Testis (tissue), 3 donors: Measurements from ENCODE around the gene FOXL1. TPM values are rescaled to one million over a fixed set of nuclear protein-coding genes. Genes with fewer than 3 reads are reported as not detected.

ENCODE experiments used
- DNase-seq: peaks from one replicate; pipeline ENCODE4 v3.0.0-alpha.2; 2019
- H3K27ac ChIP-seq, 2 donors: fragments of 200-600 bp; sonication (generic); one replicate each; pipeline ENCODE4 v1.5.1; 2019
- H3K27me3 ChIP-seq: fragments of 200-600 bp; sonication (generic); one replicate; pipeline ENCODE4 v1.5.1; 2019
- H3K36me3 ChIP-seq: fragments of 200-600 bp; sonication (generic); one replicate; pipeline ENCODE4 v1.5.1; 2017; ENCODE audit warnings: low read depth; ENCODE audit errors: missing control alignments
- H3K4me1 ChIP-seq: fragments of 200-600 bp; sonication (generic); one replicate; pipeline ENCODE4 v1.5.1; 2019
- H3K4me3 ChIP-seq, 2 donors: fragments of 200-600 bp; sonication (generic); one replicate each; pipeline ENCODE4 v1.5.1; 2017 to 2019
- H3K9me3 ChIP-seq: fragments of 200-600 bp; sonication (generic); one replicate; pipeline ENCODE4 v1.5.1; 2017
- CTCF ChIP-seq, 3 experiments: fragments of 450-650 bp in 2 of 3; fragments of 200-600 bp in 1 of 3; sonication (generic) in 1 of 3; IDR thresholded peaks; one replicate each; pipeline ENCODE4 v1.5.1; 2016 to 2019; ENCODE audit warnings: antibody characterized with exemption in 3 of 3, mild to moderate bottlenecking in 2 of 3, moderate library complexity in 1 of 3
- POLR2A ChIP-seq: fragments of 450-650 bp; IDR thresholded peaks from one replicate; pipeline ENCODE4 v1.6.1; 2017; ENCODE audit warnings: antibody characterized with exemption, mild to moderate bottlenecking, moderate library complexity
- WGBS, 2 donors: methylation state at CpG; one replicate each; pipeline ENCODE4 v1.1.5; 2018; 5-methylcytosine and 5-hydroxymethylcytosine counted together
- intact Hi-C: fragments of 100-400 bp; cut with DNase I; formaldehyde crosslinking; loops from one replicate; pipeline ENCODE4 v1.15.1; 2023; ENCODE audit warnings: low total_unique reads
- polyA plus RNA-seq: library from polyadenylated mRNA; stranded (reverse); fragments of 350-450 nt; fragmentation: Illumina TruSeq; extraction: RNeasy Lipid Tissue Mini Kit (QIAGEN cat#74804); gene quantifications from one replicate; pipeline ENCODE4 v1.2.3, GENCODE V29; 2014; ENCODE audit warnings: low read depth, low replicate concordance; ENCODE audit not compliant: insufficient read depth
- total RNA-seq, 2 donors: library from RNA; depleted of rRNA; stranded (reverse); fragments of >200 nt; gene quantifications; one replicate each; pipeline ENCODE4 v1.2.3, GENCODE V29; 2016

FOXL1 gene
- total and polyA plus RNA-seq, 3 donors from 2014 or later = 1.4 to 5.9 (median 4.6) TPM

GRCh38 chr16:86594721-86595120 lies 16.4 kb downstream of the FOXL1 start:
- no peak overlapping the region for H3K27ac ChIP-seq
- H3K4me1 ChIP-seq = no peaks in the 10 kb centered on the region
- TF ChIP-seq CTCF (IDR thresholded peaks at IDR 0.05) (no peak), POLR2A (no peak)
- H3K9me3 ChIP-seq = no peaks in the 10 kb centered on the region
- 47 to 74% methylated on average over 8 of the region's 8 CpGs for WGBS, 2 donors
- H3K4me3 ChIP-seq = no peak overlapping the region
- H3K27me3 ChIP-seq = no peaks in the 10 kb centered on the region
- intact Hi-C loops = no loop called here
- no peak for DNase-seq
- H3K36me3 ChIP-seq = no peaks in the 10 kb centered on the region

GRCh38 chr16:86595983-86596605 lies 17.7 kb downstream of the FOXL1 start:
- 74 to 82% methylated on average over 9 to 10 of the region's 10 CpGs for WGBS, 2 donors
- DNase-seq = no peak
- Histone ChIP-seq H3K4me3 (no peak overlapping the region), H3K9me3 (no peaks in the 10 kb centered on the region), H3K36me3 (no peaks in the 10 kb centered on the region), H3K27me3 (no peaks in the 10 kb centered on the region), H3K27ac (no peak overlapping the region), H3K4me1 (no peaks in the 10 kb centered on the region)
- TF ChIP-seq CTCF (IDR thresholded peaks at IDR 0.05) = no peak
- no peak for TF ChIP-seq POLR2A
- intact Hi-C loops = no loop called here

- no peaks in the 10 kb centered on the region for H3K27me3 ChIP-seq
- H3K27ac ChIP-seq = no peak overlapping the region
- TF ChIP-seq POLR2A = no peak
- TF ChIP-seq CTCF (IDR thresholded peaks at IDR 0.05) = no peak
- no peaks in the 10 kb centered on the region for H3K36me3 ChIP-seq
- no peak for DNase-seq
- H3K4me1 ChIP-seq = no peaks in the 10 kb centered on the region
- peak overlapping the region in 1 of 2 donors; percentile 12 for H3K4me3 ChIP-seq
- intact Hi-C loops = no loop called here
- H3K9me3 ChIP-seq = no peaks in the 10 kb centered on the region
- 59 to 65% methylated on average over 18 of the region's 18 CpGs for WGBS, 2 donors
Measured at GRCh38 chr16:86597126-86597879, 19.0 kb downstream of the FOXL1 start.

GRCh38 chr16:86597880-86598606 lies 19.7 kb downstream of the FOXL1 start:
- H3K27ac ChIP-seq = no peak overlapping the region
- peak overlapping the region; percentile 12 to 24 for H3K4me3 ChIP-seq
- peak; percentile 75 for DNase-seq
- 40 to 52% methylated on average over 5 to 7 of the region's 7 CpGs for WGBS, 2 donors
- intact Hi-C loops = no loop called here
- no peaks in the 10 kb centered on the region for H3K4me1 ChIP-seq
- no peaks in the 10 kb centered on the region for H3K36me3 ChIP-seq
- H3K27me3 ChIP-seq = no peaks in the 10 kb centered on the region
- H3K9me3 ChIP-seq = no peaks in the 10 kb centered on the region
- TF ChIP-seq POLR2A (no peak), CTCF (IDR thresholded peaks at IDR 0.05) (no peak)
